HL-60 (cell line): ENCODE data around the gene ICOS.

Experiments
- DNase-seq, 2 experiments: peaks; one replicate each; pipeline ENCODE4 v3.0.0-alpha.2; 2010 to 2020; ENCODE audit warnings: low read depth in 1 of 2, low spot score in 1 of 2
- H3K27ac ChIP-seq: fragments of 250-450 bp; sonication (Bioruptor Pico); replicated peaks from 2 replicates; pipeline ENCODE4 v1.5.1; 2020; ENCODE audit warnings: mild to moderate bottlenecking, moderate library complexity
- H3K27me3 ChIP-seq: fragments of 250-450 bp; sonication (Bioruptor Pico); 2 replicates; pipeline ENCODE4 v1.5.1; 2021; ENCODE audit warnings: mild to moderate bottlenecking, moderate library complexity; ENCODE audit not compliant: insufficient read depth, poor library complexity, severe bottlenecking
- H3K4me3 ChIP-seq: replicated peaks from 2 replicates; pipeline ENCODE4 v1.5.1; 2011; ENCODE audit warnings: mild to moderate bottlenecking, control low read depth, low read length; ENCODE audit not compliant: insufficient read depth
- CTCF ChIP-seq: IDR thresholded peaks from one replicate; pipeline ENCODE4 v1.5.1; 2011; ENCODE audit warnings: low read length, control low read depth, inconsistent platforms; ENCODE audit not compliant: insufficient read depth
- GABPA ChIP-seq: IDR thresholded peaks from 2 replicates; pipeline ENCODE4 v1.6.1; 2012; ENCODE audit warnings: low read depth
- POLR2AphosphoS5 ChIP-seq: IDR thresholded peaks from 2 replicates; pipeline ENCODE4 v1.6.1; 2012; ENCODE audit warnings: low read depth
- SPI1 ChIP-seq: IDR thresholded peaks from 2 replicates; pipeline ENCODE4 v1.6.1; 2012; ENCODE audit warnings: low read depth, mild to moderate bottlenecking, borderline replicate concordance
- TF ChIP-seq, protein P1 (sequence below): IDR thresholded peaks from 2 replicates; pipeline ENCODE4 v1.6.1; 2012; ENCODE audit warnings: low read depth; ENCODE audit not compliant: insufficient replicate concordance

Gene ICOS

DNA sequence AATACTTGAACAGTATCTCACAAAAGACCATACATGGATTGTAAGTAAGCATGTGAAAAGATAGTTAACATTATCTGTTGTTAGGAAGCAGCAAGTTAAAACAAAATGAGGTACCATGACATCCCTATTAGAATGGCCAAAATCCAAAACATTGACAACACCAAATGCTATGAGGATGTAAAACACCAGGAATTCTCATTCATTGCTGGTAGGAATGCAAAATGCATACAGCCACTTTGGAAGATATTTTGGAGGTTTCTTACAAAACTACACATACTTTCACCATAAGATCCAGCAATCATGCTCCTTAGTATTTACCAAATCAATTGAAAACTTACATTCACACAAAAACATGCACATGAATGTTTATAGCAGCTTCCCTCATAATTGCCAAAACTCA is 30.9 kb upstream of the ICOS start:
- no peak overlapping the region for H3K4me3 ChIP-seq
- no peak for TF ChIP-seq CTCF
- no peak for TF ChIP-seq GABPA
- TF ChIP-seq, protein P1, sequence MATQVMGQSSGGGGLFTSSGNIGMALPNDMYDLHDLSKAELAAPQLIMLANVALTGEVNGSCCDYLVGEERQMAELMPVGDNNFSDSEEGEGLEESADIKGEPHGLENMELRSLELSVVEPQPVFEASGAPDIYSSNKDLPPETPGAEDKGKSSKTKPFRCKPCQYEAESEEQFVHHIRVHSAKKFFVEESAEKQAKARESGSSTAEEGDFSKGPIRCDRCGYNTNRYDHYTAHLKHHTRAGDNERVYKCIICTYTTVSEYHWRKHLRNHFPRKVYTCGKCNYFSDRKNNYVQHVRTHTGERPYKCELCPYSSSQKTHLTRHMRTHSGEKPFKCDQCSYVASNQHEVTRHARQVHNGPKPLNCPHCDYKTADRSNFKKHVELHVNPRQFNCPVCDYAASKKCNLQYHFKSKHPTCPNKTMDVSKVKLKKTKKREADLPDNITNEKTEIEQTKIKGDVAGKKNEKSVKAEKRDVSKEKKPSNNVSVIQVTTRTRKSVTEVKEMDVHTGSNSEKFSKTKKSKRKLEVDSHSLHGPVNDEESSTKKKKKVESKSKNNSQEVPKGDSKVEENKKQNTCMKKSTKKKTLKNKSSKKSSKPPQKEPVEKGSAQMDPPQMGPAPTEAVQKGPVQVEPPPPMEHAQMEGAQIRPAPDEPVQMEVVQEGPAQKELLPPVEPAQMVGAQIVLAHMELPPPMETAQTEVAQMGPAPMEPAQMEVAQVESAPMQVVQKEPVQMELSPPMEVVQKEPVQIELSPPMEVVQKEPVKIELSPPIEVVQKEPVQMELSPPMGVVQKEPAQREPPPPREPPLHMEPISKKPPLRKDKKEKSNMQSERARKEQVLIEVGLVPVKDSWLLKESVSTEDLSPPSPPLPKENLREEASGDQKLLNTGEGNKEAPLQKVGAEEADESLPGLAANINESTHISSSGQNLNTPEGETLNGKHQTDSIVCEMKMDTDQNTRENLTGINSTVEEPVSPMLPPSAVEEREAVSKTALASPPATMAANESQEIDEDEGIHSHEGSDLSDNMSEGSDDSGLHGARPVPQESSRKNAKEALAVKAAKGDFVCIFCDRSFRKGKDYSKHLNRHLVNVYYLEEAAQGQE = no peak
- no peak for TF ChIP-seq SPI1
- no peak for TF ChIP-seq POLR2AphosphoS5
- no peaks in the 10 kb centered on the region for H3K27me3 ChIP-seq
- no peak for DNase-seq
- H3K27ac ChIP-seq = no peak overlapping the region

GRCh38 chr2:203908066-203908796 is 28.3 kb upstream of the ICOS start:
- peak; percentile 58 to 74 for DNase-seq
- H3K4me3 ChIP-seq = no peak overlapping the region
- H3K27me3 ChIP-seq = no peaks in the 10 kb centered on the region
- no peak for TF ChIP-seq GABPA
- TF ChIP-seq, protein P1 = no peak
- TF ChIP-seq CTCF = no peak
- peak; percentile 87 for TF ChIP-seq SPI1
- peak overlapping the region; percentile 61 for H3K27ac ChIP-seq

DNA sequence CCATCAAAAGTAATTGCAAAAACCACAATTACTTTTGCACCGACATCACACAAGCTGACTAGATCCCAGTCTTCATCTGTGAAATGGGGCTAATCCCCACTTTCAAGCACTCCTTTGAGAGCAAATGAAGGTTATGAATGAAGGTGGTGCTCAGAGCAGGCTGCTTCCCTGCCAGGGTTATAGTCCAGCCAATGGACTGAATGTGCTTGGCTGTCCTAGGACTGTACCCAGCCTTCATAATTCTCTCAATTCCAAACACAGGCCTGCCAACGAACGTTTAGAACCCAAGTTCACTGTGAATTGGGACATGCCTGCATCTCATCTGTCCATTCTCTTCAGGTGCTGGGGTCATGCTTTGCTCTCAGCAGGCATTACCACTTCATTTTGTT is 27.8 kb upstream of the ICOS start:
- Histone ChIP-seq H3K27me3 (no peaks in the 10 kb centered on the region), H3K27ac (0 out of 2 replicates have a peak overlapping the region, but pooled peaks have one; percentile 21), H3K4me3 (no peak overlapping the region)
- TF ChIP-seq, protein P1 = no peak
- TF ChIP-seq POLR2AphosphoS5 (no peak), GABPA (no peak), CTCF (no peak), SPI1 (no peak)
- DNase-seq = no peak
